Cardiac muscle cell (in vitro differentiated cells and primary cell): ENCODE data around the gene LRRC49. TPM values are rescaled to one million over a fixed set of nuclear protein-coding genes. Genes with fewer than 3 reads are reported as not detected.
"Not testable (repeated sequence)": the region's sequence is repeated elsewhere in the genome, so short reads cannot be mapped to it uniquely, and the experiment has no call there.

Experiments
- DNase-seq, 2 donors: peaks; one replicate each; pipeline versions ENCODE4 v3.0.0 to v3.0.0-alpha.2; 2010 to 2017; ENCODE audit warnings: low read depth in 1 of 2, low spot score in 1 of 2
- H3K27ac ChIP-seq: fragments of 200-600 bp; sonication (generic); 2 replicates; pipeline ENCODE4 v1.5.1; 2016
- H3K27me3 ChIP-seq: fragments of 200-600 bp; sonication (generic); 2 replicates; pipeline ENCODE4 v1.6.0; 2016; ENCODE audit warnings: control low read depth
- H3K36me3 ChIP-seq: fragments of 200-600 bp; sonication (generic); 2 replicates; pipeline ENCODE4 v1.5.1; 2016; ENCODE audit warnings: control low read depth
- H3K4me1 ChIP-seq: fragments of 200-600 bp; sonication (generic); 2 replicates; pipeline ENCODE4 v1.8.1; 2017; ENCODE audit warnings: low read depth, mild to moderate bottlenecking, mixed run types
- H3K4me3 ChIP-seq: fragments of 200-600 bp; sonication (generic); 2 replicates; pipeline ENCODE4 v1.5.1; 2016; ENCODE audit warnings: mild to moderate bottlenecking
- H3K9me3 ChIP-seq: fragments of 200-600 bp; sonication (generic); 2 replicates; pipeline ENCODE4 v1.5.1; 2017; ENCODE audit warnings: low read depth, mild to moderate bottlenecking, control low read depth
- CTCF ChIP-seq: IDR thresholded peaks from 2 replicates; pipeline ENCODE4 v1.5.1; 2012; ENCODE audit warnings: low read depth, mild to moderate bottlenecking, low read length
- polyA plus RNA-seq: library from polyadenylated mRNA; unstranded; fragments of >200 nt; fragmentation: Nextera tagmentation; extraction: Ambion mirVana; gene quantifications from 2 replicates; pipeline ENCODE4 v1.2.1, GENCODE V29; 2016
- total RNA-seq: library from RNA; depleted of rRNA; stranded (reverse); fragments of >200 nt; gene quantifications from 2 replicates; pipeline ENCODE4 v1.2.3, GENCODE V29; 2016

Gene LRRC49
- total and polyA plus RNA-seq, 2 experiments from 2014 or later, result 11.6 to 12.5 TPM

- no peak for TF ChIP-seq CTCF
- H3K4me1 ChIP-seq, result peaks cover 3% of the 10 kb centered on the region
- H3K9me3 ChIP-seq, result no peaks in the 10 kb centered on the region
These were observed 120.8 kb downstream of the LRRC49 start for GRCh38 chr15:71013446-71013845.

DNA sequence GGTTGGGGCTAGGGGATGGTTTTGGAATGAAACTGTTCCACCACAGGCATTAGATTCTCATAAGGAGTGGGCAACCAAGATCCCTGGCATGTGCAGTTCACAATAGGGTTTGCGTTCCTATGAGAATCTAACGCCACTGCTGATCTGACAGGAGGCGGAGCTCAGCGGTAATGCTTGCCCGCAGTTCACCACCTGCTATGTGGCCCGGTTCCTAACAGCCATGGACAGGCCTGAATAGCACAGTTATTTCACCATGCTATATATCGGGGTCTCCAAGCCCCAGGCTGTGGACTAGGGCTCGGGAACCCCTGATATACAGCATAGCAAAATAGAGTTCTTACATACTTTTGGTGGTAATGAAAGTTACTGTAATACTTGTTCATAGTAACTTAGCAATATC is 122.7 kb downstream of the LRRC49 start:
- H3K27me3 ChIP-seq, result no peaks in the 10 kb centered on the region
- H3K36me3 ChIP-seq, result no peaks in the 10 kb centered on the region
- no peaks in the 10 kb centered on the region for H3K4me1 ChIP-seq
- H3K27ac ChIP-seq, result no peak overlapping the region
- no peak overlapping the region for H3K4me3 ChIP-seq
- no peak for DNase-seq
- H3K9me3 ChIP-seq, result no peaks in the 10 kb centered on the region
- TF ChIP-seq CTCF, result no peak

More at GRCh38 chr15:71013446-71013845, 120.8 kb downstream of the LRRC49 start:
- Histone ChIP-seq H3K27ac (no peak overlapping the region), H3K27me3 (no peaks in the 10 kb centered on the region), H3K4me3 (no peak overlapping the region), H3K36me3 (no peaks in the 10 kb centered on the region)
- no peak for DNase-seq

- not testable (repeated sequence) for H3K9me3 ChIP-seq, H3K4me3 ChIP-seq, DNase-seq, H3K27me3 ChIP-seq, H3K36me3 ChIP-seq, H3K4me1 ChIP-seq, H3K27ac ChIP-seq
These were observed 138.6 kb downstream of the LRRC49 start for GRCh38 chr15:71031232-71031631.

DNA sequence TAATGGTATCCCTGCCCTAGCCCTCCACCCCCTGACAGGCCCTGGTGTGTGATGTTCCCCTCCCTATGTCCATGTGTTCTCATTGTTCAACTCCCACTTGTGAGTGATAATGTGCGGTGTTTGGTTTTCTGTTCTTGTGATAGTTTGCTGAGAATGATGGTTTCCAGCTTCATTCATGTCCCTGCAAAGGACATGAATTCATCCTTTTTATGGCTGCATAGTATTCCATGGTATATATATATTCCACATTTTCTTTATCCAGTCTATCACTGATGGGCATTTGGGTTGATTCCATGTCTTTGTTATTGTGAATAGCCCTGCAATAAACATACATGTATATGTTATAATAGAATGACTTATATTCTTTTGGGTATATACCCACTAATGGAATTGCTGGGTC is 142.9 kb downstream of the LRRC49 start:
- H3K4me1 ChIP-seq, DNase-seq, H3K9me3 ChIP-seq, H3K36me3 ChIP-seq, H3K4me3 ChIP-seq, H3K27ac ChIP-seq, H3K27me3 ChIP-seq: not testable (repeated sequence)

DNA sequence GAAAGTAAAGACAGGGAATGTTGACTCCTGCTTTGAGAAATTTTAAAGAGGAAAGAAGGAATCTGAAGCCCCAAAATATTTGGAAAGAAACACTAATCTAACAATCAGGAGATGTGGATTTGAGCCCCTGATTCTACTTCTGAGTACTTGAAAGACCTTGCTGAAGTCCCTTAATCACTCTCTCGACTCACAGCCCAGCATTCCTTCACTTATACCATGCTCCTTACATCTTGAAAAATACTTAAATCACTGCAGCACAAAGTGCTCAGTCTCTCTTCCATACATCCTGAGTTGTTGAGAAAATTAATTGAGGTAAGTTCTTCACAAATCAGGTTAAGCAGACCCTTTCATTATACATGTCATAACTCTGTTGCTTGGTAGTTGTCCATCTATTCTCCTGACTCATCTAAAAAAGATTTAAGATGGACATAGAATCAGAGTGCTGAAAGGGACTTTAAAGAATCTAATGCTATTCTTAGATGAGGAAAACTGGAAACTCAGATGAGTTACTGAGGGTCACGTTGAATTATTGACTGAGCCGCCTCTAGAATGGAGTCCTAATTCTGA is 149.8 kb downstream of the LRRC49 start:
- Histone ChIP-seq H3K36me3 (no peaks in the 10 kb centered on the region), H3K4me1 (peaks cover 6% of the 10 kb centered on the region), H3K27ac (no peak overlapping the region), H3K27me3 (no peaks in the 10 kb centered on the region), H3K4me3 (no peak overlapping the region), H3K9me3 (no peaks in the 10 kb centered on the region)
- TF ChIP-seq CTCF, result no peak
- no peak for DNase-seq

GRCh38 chr15:71043373-71043772 is 150.7 kb downstream of the LRRC49 start:
- Histone ChIP-seq H3K27ac (no peak overlapping the region), H3K9me3 (no peaks in the 10 kb centered on the region), H3K36me3 (no peaks in the 10 kb centered on the region), H3K27me3 (no peaks in the 10 kb centered on the region), H3K4me1 (peaks cover 6% of the 10 kb centered on the region), H3K4me3 (no peak overlapping the region)
- DNase-seq, result no peak
- TF ChIP-seq CTCF, result no peak

- Histone ChIP-seq H3K36me3 (no peaks in the 10 kb centered on the region), H3K9me3 (no peaks in the 10 kb centered on the region), H3K4me3 (no peak overlapping the region), H3K27me3 (no peaks in the 10 kb centered on the region), H3K4me1 (peaks cover 9% of the 10 kb centered on the region), H3K27ac (no peak overlapping the region)
- no peak for TF ChIP-seq CTCF
- peak in 1 of 2 donors; percentile 49 for DNase-seq
These were observed 151.4 kb downstream of the LRRC49 start for GRCh38 chr15:71044006-71044405.

DNA sequence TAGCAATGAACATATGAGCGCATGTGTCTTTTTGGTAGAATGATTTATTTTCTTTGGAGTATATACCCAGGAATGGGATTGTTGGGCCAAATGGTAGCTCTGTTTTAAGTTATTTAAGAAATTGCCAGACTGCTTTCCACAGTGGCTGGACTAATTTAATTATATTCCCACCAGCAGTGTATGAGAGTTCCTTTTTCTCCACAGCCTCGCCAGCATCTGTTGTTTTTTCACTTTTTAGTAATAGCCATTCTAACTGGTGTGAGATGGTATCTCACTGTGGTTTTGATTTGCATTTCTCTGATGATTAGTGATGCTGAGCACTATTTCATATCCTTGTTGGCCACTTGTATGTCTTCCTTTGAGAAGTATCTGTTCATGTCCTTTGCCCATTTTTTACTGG is 153.5 kb downstream of the LRRC49 start:
- H3K27ac ChIP-seq, H3K27me3 ChIP-seq, H3K4me3 ChIP-seq, H3K9me3 ChIP-seq, DNase-seq, H3K36me3 ChIP-seq: not testable (repeated sequence)
- H3K4me1 ChIP-seq, result peaks cover 14% of the 10 kb centered on the region
